Measurements from ENCODE around the gene PLCH1.

Gene PLCH1

DNA sequence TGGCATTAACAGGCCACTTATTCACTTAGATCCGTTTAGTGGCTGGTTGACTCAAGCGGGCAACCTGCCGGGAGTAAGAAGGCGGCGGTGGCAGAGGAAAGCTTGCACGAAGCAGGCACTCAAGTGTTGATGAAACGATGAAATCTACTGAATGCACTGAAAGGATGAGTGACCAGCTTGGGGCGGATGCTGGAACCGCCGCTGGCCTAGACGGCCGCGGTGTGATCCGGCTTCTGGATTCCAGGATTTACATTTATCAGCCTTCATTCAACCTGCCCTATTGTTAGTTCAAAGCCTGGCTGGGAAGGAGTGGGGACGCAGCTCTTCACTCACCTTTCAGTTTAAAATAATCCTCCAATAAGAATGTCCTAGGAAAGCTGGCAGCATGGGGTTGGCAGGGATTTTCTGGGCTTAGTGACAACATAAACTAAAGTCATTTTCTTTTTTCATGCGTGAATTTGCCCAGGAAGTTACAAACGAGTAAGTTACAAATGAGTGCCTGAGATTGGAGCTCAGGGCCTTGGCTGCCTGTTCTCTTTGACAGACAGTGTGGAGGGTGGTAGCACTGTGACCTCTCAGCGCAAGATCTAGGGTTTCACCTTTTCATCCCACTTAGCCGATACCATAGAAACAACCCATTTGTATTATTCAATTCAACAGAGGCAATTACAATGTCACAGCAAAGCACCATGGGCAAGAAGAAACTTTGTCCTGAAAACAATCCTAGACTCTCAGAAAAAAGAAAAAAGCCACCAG is 1.1 kb upstream of the PLCH1 start:
- DNase-seq: peak; percentile 60

DNA sequence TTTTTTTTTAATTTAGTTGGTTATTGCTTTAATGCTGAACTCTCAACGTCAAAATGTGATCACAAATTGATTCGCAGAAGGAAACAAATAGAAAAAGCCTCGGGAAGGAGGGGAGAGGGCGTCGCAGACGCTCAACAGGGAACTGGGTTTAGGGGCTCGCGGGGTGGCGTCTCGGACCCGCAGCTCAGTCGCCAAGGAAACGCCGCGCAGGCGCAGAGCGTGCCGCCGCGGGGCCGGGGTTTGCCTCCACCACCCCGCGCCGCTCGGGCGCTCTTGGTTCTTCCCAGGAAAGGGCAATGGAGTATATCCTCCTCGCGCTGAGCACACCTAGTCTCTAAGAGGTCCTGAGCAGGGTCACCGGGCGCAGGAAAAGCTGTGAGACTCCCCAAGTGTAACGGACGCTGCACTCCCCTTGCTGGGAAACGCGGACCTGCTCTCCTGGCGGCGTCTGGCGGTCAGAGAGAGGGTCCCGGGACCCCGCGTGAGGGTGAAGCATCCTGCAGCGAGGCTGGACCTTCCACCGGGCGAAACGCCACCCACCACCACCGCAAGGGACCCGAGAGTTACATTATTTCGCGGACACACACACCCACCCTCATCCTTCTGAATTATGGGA is 753 bp downstream of the PLCH1 start:
- DNase-seq: peak; percentile 30

DNA sequence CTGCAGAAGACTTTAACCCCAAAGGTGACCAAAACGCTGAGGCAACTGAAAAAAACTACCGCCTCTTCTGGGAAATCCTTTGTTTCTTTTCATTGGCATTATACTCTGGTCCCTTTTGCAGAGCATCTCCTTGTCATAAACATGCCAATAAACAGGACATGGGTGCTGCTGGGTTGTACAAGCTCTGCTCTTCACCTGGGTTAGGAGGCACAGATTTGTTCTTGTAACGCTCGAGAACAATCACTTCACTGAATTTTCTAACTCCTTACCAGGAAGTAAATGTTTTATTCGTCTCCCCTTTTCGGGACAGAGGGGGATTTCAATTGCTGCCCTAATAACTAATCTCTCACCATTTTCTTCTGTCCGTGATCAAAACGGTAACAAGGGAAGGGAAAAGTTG is 1.3 kb downstream of the PLCH1 start:
- no peak for DNase-seq

DNA sequence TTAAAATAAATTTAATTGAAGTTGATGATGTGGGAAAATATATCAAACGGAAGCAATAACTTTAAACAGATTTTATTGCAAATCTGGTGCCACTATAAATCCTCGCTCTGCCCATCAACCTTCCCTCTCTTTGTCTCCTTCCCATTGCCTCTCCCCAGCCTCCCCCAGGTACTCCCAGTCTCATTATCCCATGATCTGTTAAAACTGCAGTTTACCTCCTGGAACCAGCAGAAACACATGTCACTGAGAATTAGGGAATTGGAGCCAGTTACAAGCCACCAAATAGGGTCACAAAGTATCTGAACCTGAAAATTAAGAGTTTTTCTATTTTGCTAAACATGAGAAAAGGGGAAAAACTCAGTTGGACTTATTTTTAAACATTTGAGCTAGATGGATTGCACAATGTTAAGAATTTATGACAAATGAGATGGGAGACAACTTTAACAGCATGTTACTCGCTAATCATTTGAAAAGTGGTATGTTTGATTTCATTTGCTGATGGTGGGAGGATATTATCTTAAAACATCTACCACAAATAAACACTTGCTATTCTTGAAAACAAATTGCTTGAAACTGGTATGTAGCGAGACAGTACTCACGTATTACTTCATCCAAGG is 2.4 kb downstream of the PLCH1 start:
- no peak for DNase-seq

DNA sequence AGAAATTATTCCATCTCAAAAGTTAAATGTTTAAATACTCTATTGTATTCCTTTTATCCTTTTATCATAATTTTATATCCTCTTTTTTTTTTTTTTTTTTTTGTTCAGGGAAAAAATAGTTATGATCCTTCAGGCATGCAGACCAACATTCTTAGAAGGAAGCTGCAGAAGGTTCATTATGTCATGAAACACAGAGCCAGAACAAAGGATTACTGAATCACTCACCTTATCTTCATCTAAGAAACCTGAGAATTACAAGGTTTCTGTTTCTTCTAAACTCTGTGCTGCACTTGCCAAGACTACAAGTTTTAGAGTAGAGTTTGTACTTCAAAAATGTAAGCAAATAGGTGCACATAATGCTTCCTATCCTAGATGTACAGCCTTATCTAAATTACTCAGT is 3.3 kb downstream of the PLCH1 start:
- DNase-seq: no peak

DNA sequence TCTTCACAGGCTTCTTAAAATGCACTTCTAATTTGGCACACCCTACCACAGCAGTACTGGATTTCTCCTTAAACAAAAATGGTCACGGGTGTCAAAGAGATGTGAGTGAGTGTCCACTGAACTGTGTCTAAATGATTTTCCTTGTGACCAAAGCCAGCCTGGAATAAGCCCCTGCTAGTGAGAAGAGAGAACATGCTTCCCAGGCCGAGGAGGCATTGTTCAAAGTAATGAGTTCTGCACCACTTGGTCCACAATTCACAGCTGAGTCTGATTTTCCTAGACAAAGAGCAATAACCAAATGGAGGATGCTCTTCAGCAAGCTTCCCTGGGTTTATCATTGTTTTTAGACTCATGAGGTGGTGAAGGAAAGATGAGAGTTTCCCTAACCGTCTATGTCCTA is 3.8 kb downstream of the PLCH1 start:
- no peak for DNase-seq

DNA sequence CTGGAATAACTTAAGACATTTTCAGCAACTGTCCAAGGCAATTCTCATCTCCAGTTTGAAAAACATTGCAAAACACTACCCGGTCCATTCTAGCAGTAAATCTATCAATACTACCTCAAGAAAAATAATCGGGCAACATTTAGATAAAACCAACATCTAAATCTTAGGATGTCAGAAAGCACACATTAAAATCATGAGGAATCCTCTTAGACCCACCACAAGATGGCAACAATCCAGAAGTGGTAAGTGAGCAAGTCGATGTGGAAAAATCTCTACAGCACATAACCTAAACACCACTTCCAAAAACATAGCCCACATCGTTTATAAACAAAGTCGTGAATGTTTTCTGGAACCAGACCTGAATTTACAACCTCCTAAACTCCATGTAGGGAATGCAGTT is 5.7 kb downstream of the PLCH1 start:
- DNase-seq: no peak

DNA sequence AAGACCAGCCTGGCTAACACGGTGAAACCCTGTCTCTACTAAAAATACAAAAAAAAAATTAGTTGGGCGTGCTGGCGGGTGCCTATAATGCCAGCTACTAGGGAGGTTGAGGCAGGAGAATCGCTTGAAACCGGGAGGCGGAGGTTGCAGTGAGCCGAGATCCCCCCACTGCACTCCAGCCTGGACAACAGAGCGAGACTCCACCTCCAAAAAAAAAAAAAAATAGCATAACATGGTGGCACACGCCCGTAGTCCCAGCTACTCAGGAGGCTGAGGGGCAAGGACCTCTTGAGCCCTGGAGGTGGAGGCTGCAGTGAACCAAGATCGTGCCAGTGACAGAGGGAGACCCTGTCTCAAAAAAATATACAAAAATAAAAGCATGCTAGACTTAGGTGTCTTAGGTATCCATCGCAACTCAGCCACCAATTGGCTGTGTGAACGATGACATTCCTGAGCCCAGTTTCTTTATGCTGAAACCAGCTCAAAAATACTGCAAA is 6.2 kb downstream of the PLCH1 start:
- no peak for DNase-seq

DNA sequence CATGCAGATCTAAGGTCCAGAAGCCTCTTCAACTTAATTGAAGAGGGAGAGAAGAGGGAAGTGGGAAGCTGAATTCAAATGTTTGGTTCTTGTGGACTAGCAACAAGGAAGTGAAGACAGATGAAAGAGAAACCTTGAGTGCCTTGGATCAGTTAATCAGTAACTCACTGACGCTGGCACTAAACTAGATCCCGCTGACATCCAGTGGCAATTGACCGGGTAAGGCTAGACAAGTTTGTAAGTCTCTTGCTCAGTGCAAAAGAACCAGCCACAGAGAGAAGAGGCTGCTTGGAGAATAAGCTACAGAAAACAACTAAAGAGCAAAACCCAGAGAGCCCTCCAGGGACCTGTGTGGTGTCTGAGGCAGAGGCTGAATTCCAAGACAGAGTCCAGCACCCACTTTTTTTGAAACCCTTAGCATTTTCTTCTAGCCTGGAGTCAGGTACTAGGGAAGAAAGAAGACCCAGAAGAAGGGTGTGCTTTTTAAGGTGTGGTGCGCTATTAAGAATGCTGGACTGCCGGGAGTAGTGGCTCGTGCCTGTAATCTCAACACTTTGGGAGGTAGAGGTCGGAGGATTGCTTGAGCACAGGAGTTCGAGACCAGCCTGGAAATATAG is 6.9 kb downstream of the PLCH1 start:
- DNase-seq: no peak

DNA sequence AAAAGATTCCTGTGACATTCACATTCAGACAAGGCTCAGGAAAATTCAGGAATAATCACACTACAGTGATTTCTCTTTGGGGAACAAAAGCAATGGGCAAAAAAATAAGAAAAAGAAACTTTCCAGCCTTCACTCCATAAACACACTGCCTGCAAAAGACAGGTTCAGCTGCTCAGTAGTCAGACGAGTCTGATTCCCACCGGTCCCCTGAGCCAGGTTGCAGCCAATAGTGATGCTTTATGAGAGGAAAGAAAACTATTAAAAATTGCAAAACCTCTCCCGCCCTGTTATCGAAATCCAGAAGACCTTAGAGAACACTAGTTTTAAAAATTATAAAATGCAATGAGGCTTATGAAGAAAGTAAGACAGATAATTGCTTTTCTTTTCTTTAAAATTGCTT is 8.5 kb downstream of the PLCH1 start:
- DNase-seq: no peak

DNA sequence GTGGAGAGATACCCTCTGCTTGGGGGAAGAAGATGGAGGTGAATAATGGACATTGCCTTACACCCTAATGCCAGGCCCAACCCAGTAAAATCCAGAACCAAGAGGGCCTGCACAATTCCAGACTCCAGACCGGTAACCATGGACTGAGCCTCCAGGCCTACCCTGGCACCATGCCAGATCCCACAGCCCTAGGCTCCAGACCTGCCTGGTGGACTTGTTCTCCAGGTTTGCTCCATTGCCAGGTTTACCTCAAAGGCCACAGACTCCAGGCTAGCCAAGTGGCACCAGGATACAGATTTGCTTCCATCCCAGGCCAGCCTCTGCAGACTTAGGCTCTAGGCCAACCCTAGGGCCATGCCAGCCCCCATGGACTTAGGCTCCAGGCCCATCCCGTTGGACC is 14.0 kb downstream of the PLCH1 start:
- DNase-seq: no peak

DNA sequence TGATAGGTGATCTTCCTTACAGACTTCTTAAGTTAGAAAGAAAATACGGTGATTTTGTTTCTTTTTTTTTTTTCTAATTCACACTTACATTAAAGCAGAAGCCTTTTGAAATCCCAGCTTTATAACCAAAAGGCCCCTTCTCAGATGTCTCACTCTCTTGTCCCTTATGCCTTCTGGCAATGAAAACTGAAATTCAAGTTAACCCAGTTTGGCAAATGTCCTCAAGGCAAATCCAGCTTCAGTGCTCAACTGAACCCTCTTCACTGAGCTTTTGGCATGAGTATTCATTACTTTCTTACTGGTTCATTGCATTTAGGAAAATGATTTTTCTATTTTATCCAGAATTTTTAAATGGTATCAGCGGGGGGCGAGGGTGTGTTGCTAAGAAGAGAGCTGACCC is 17.0 kb downstream of the PLCH1 start:
- DNase-seq: no peak

DNA sequence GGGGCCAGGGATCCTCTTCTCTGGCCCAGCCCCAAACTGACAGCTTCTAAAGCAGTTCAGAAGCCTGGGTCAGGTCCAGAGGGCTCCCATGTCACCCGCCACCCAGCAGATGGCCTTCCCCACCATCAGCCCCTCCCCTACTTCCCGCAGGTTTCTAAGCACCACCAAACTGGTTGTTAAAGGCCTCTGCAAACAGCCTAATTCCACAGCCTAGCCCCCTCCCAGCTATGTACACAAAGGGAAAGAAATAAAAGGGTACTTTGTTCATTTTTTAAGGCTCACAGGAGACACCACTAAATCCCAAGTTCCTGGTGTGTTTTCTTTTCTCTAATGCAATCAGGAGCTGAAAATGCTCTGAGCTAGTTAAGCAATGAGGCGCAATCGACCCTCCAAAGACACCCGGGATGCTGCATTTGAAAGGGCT is 30.6 kb downstream of the PLCH1 start:
- DNase-seq: no peak

DNA sequence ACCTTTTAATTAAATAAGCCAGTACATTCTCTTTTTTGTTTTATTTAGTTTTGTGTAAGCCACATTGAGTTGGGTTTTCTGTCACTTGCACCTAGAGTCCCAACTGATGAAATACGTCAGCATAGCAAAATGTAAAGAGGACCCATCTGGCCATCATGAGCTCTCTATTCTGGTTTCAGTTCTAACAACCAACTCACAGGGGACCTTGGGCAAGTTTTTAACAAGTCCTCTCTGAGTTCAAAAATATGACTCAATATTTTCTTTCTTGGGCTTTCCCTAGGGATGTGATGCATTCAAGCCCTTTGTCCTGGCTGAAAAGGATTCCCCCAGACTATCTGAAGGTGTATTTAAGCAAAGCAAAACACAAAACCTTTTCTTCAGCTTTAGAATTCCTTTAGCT is 32.9 kb downstream of the PLCH1 start:
- DNase-seq: no peak

DNA sequence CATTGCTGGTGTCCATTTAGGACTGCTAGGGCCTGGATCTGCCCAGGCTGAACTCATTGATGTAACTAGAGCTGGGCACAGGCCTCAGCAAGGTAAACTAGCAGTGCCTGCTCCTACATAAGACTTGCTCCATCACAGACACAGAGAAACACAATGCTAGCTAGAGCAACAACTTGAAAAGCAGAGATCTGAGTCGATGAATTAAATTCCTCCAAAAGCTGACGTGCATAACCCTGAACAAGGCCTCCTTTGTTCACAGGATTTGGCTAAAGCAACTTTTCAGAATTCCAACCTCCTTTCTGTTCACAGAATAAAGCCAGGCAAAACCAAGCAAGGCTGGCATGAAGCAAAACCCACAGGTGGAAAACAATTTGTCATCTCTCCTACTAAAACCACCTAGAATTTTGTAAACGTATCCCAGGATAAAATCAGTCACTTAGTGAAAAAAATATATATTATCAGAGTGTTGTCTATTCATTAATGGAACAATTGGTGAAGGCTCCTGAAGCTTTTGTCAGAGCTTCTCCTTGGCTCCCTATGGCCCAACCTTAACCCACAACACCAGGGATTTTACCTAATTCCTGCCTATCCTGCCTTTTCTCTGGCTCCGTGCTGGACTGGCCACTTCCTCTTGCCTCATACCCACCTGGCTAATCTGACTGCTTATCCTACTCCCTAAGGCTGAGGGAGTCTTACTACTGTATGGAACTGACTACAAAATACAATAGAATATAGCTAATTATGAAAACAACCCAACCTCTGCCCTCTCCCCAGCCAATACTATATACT is 39.9 kb downstream of the PLCH1 start:
- no peak for DNase-seq

DNA sequence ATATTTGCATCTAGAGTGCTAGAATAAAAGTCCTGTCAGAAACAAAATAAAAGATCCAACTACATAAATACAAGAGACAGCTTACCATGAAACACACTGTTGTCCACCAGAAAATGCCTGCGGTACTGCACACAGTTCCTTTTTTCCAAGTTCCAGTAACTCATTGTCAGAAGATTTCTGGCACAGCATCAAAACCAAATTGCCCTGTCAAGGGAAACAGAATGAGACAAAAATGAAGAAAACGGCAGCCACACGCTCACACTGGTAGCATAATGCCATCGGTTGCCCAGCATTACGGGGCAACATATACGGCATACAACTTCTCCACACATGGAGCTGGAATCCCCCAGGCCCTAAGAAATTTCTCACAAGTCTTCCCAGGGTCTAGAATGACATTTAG is 40.8 kb downstream of the PLCH1 start:
- no peak for DNase-seq

DNA sequence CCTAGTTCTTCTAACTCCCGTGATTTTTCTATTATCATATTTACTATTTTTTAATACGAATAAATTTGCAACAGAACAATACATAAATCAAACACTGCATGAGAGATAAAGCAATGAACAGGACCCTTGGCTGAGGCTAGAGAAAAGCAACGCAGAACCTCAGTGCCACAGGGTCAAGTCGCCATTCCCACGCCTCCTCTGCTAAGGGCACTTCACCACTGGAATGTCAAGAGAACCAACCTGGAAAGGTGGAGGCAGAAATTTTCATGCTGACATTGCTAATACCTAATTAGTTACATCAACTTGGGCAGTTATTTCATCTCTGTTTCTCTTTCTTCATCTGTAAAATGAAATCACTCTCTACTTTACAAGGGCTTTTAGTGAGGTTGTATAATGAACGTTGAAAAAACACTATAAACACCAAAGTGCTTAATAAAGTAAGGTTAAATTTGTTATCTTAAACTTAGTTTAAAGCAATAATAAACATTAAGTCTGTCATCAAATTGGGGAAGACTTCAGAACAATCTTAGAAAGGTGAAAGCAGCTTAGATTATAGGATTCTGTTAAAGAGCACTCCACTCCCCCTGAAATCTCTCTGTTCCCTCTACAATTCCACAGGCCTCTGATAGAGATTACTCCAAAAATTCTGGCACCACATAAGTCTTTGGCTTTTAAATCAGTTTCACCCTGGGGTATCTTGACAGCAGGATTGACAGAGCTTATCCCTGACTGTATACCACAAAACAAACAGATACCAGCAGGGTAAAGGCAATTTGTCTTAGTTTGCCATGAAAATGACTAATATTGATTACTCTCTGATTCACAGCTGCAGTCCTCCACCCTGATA is 41.9 kb downstream of the PLCH1 start:
- DNase-seq: no peak

DNA sequence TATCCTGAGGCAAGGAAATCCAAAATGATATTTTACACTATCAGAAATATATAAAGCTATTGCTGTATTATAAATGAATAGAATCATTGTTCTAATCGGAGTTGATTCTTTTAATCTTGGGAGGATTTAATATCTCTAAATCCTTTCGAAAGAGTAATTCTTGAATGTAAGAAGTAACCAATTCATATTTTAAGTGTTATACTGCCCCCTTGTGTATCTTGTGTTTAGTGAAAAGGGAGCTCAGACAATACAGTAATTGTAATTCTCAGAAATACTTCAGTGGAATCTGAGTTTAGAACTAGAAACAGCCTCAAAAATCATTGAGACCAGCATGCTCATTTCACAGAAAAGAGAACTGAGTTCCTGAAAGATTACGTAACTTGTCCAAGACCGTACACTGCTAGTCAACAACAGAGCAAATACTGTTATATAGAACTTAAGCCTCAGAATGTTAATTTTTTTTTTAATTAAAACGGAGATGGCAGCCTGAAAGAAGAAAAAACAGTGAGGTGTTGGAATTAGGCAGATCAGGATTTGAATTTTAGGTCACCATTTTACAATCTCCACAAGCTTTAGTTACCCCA is 42.9 kb downstream of the PLCH1 start:
- DNase-seq: peak; percentile 77

DNA sequence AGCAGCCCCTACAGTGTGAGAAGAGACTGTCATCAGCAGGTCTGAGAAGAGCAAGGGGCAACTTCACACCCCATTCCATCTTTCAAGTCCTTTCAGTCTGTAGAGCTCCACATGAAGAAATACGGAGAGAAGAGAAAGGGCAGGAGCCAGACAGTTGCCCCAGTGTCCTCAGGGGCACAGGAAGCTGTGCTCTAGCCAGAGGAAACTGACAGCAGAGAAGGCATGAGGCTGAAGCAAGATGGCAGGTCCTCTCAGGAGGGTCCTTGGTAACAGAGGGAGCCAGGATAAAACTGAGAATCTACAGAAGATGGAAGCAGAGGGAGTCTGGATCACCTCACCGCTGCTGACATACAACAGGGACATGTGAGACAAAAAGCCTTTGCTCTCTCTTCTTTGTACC is 47.3 kb downstream of the PLCH1 start:
- DNase-seq: no peak

DNA sequence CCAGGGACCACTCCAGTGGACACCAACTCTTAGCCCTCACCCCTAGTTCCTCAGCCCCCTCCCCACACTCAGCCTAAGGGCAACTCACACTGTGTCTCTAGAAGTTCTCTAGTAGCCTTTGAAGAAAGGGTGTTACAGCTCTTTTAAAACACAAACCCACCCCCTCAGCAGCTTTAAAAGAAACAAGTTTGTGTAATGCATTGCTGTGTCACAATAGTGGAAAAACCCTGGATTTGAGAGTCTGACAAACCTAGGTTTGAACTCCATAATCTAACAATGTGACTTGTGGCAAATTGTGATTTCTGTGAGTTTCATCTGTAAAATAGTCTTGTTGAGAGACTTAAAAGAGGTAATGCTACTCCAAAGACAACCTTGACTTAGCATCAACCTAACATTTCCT is 54.0 kb downstream of the PLCH1 start:
- DNase-seq: no peak

DNA sequence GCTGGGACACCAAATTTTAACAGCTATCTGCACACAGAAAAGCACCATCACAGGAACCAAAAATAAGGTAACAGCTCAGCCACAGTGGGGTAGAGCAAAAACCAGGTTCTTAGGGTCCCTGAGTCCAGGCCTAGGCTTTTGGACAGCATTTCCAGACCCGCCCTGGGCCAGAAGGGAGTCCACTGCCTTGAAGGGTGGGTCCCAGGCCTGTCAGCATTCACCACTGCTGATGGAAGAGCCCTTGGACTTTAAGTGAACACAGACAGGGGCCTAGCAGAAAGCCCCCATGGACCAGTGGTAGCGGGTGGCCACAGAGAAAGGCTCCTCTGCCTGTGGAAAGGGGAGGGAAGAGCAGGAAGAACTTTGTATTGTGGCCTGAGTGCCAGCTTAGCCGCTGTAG is 56.4 kb downstream of the PLCH1 start:
- no peak for DNase-seq

DNA sequence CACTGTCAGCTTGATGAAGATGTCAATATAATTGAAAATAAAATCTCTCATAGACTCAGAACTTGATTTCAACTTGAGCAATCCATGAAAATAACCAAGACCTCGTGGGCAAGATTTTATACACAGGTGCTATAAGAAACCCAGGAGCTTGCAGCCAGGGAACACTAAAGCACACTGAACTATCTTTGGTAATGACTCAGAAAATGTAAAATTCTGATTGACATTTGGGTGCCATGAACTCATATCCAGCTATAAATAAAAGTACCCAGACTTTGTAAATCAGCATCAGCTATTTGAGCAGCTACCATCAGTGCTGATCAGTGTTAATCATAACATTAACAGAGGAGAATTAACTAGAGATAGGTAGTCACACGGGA is 61.5 kb downstream of the PLCH1 start:
- DNase-seq: no peak

Data from NCI-H2081 treated with DMSO at 0.1 percent for 48 hours (cell line).